Ascending aorta (tissue), 2 donors: Measurements from ENCODE around the gene SLC9A9. TPM values are rescaled to one million over a fixed set of nuclear protein-coding genes. Genes with fewer than 3 reads are reported as not detected.

Experiments used
- DNase-seq, 2 donors: peaks; one replicate each; pipeline ENCODE4 v3.0.0-alpha.2; 2019; ENCODE audit warnings: low spot score in 2 of 2
- H3K27ac ChIP-seq, 2 donors: fragments of 200-600 bp; sonication (generic); one replicate each; pipeline ENCODE4 v1.5.1; 2016 to 2017; ENCODE audit warnings: mild to moderate bottlenecking in 1 of 2
- H3K27me3 ChIP-seq: fragments of 200-600 bp; sonication (generic); one replicate; pipeline ENCODE4 v1.5.1; 2017
- H3K36me3 ChIP-seq, 2 donors: fragments of 200-600 bp; sonication (generic); one replicate each; pipeline ENCODE4 v1.5.1; 2016
- H3K4me1 ChIP-seq, 2 donors: fragments of 200-600 bp; sonication (generic); one replicate each; pipeline ENCODE4 v1.5.1; 2016 to 2017; ENCODE audit warnings: mild to moderate bottlenecking in 1 of 2
- H3K4me3 ChIP-seq, 2 donors: fragments of 200-600 bp; sonication (generic); one replicate each; pipeline ENCODE4 v1.5.1; 2016 to 2017; ENCODE audit warnings: mild to moderate bottlenecking in 1 of 2
- H3K9me3 ChIP-seq, 2 donors: fragments of 200-600 bp; sonication (generic); one replicate each; pipeline ENCODE4 v1.5.1; 2016
- intact Hi-C: fragments of 100-400 bp; cut with DNase I; formaldehyde crosslinking; loops from one replicate; pipeline ENCODE4 v1.15.1; 2023
- total RNA-seq: library from RNA; depleted of rRNA; stranded (reverse); fragments of >200 nt; gene quantifications from one replicate; pipeline ENCODE4 v1.1.0, GENCODE V29; 2016
- TF ChIP-seq, protein P1 (sequence below), 3 experiments: fragments of 200-600 bp in 2 of 3; fragments of 450-650 bp in 1 of 3; sonication (generic) in 2 of 3; IDR thresholded peaks; one replicate each; pipeline ENCODE4 v1.5.1; 2016 to 2019; ENCODE audit warnings: antibody characterized with exemption in 3 of 3, mild to moderate bottlenecking in 1 of 3, moderate library complexity in 1 of 3

The SLC9A9 gene
- total RNA-seq, 1 donor from 2014 or later = 63.4 TPM

DNA sequence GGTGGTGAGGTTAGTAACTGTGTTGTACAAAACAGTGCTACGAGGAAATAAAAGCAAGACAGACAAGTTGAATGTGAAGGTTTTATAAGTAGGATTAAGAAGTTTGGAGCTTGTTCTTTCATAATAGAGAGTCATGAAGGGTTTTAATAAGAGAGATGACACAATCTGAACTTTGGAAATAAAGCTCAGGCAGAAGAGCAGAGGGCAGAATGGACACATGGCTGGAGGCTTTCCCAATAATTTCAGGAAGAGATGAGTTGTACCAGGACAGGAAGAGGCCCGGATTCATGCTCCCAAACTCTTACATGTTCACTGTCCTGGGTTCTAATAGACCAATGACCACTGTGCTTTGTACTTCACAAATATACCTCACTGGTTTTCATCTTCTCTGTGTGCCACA is 194.8 kb downstream of the SLC9A9 start:
- peaks cover 0 to 3% of the 10 kb centered on the region in 2 donors for H3K36me3 ChIP-seq
- TF ChIP-seq, protein P1, sequence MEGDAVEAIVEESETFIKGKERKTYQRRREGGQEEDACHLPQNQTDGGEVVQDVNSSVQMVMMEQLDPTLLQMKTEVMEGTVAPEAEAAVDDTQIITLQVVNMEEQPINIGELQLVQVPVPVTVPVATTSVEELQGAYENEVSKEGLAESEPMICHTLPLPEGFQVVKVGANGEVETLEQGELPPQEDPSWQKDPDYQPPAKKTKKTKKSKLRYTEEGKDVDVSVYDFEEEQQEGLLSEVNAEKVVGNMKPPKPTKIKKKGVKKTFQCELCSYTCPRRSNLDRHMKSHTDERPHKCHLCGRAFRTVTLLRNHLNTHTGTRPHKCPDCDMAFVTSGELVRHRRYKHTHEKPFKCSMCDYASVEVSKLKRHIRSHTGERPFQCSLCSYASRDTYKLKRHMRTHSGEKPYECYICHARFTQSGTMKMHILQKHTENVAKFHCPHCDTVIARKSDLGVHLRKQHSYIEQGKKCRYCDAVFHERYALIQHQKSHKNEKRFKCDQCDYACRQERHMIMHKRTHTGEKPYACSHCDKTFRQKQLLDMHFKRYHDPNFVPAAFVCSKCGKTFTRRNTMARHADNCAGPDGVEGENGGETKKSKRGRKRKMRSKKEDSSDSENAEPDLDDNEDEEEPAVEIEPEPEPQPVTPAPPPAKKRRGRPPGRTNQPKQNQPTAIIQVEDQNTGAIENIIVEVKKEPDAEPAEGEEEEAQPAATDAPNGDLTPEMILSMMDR (IDR thresholded peaks at IDR 0.05) = no peak
- no peak overlapping the region for H3K27ac ChIP-seq
- intact Hi-C loops = no loop called here
- no peaks in the 10 kb centered on the region for H3K4me1 ChIP-seq
- no peaks in the 10 kb centered on the region for H3K27me3 ChIP-seq
- DNase-seq = no peak
- H3K9me3 ChIP-seq = no peaks in the 10 kb centered on the region
- H3K4me3 ChIP-seq = no peak overlapping the region

DNA sequence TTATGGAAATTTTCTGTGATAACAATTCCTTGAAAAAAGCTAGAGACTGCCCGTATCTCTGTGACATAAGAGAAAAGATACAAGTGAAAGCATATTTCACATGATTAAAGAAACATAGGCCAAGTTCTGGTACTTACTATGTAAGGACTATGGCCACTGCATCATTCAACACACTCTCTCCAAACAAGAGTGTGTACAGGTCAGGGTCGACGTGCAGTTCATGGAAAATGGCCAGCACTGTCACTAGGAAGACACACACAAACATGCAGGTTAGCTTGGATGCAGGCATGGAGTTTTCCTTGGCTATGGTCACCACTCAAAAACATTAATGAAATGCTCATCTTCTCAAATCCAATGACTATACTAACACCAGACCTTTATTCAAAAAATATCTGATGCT is 196.2 kb downstream of the SLC9A9 start:
- TF ChIP-seq, protein P1 (IDR thresholded peaks at IDR 0.05) = no peak
- DNase-seq = no peak
- intact Hi-C loops = no loop called here
- H3K4me1 ChIP-seq = no peaks in the 10 kb centered on the region
- no peaks in the 10 kb centered on the region for H3K9me3 ChIP-seq
- no peak overlapping the region for H3K27ac ChIP-seq
- peaks cover 0 to 3% of the 10 kb centered on the region in 2 donors for H3K36me3 ChIP-seq
- H3K4me3 ChIP-seq = no peak overlapping the region
- H3K27me3 ChIP-seq = no peaks in the 10 kb centered on the region

DNA sequence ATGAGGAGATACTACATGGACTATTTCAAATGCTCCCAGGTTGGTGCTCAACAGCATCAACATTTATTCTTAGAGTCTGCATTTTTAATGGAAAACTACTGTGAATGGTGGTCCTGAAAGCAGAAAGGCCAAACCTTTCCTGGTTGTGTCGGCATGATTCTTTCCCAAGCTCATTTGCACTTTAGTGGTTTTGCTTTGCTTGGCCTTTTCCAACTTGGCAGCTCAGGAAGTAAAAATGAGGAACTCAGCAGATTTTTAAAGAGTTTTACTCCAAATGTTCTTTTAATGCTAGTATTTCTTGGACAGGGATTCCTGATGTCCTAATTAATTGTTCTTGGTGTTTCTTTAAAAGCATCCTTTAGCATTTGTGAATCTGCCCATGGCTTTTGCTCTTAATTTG is 197.4 kb downstream of the SLC9A9 start:
- no peak overlapping the region for H3K27ac ChIP-seq
- intact Hi-C loops = no loop called here
- peaks cover 0 to 3% of the 10 kb centered on the region in 2 donors for H3K36me3 ChIP-seq
- H3K9me3 ChIP-seq = no peaks in the 10 kb centered on the region
- no peaks in the 10 kb centered on the region for H3K27me3 ChIP-seq
- no peak overlapping the region for H3K4me3 ChIP-seq
- no peak for DNase-seq
- H3K4me1 ChIP-seq = no peaks in the 10 kb centered on the region
- TF ChIP-seq, protein P1 (IDR thresholded peaks at IDR 0.05) = no peak

DNA sequence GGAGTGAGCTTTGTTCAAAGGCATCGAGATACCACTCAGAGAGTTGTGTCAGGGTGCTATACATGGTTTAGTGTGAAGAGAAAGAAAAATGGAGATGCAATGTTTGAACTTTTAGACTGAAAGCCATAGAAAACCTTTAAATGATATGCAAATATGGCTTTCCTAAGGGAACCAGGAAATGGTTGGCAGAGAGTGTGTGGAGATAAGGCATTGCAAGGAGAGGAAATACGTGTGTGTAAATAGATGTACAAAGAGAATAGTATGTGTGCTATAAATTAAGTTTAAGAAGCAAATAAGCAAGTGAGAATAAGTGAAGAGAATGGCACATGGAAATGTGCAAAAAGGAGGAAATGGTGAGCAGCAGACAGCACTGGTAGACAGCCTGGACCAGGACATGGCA is 198.1 kb downstream of the SLC9A9 start:
- TF ChIP-seq, protein P1 (IDR thresholded peaks at IDR 0.05) = no peak
- intact Hi-C loops = no loop called here
- H3K27ac ChIP-seq = no peak overlapping the region

DNA sequence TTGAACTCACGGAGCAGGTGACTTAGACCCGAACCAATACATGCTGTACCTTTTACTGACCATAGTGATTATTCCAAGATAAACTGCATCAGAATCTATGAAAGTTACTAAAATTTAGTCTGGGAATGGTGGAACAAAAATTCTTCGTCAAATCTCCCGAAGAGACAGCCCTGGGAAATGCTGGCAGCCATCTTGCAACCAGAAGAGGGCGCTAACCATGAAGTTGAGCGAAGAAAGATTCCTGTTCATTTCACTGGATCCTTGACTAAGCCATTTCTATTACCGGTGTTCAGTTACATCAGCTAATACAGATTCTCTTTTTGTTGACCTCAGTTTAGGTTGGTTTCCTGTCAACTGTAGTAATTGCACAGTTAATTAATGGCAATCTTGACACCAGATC is 199.6 kb downstream of the SLC9A9 start:
- no peaks in the 10 kb centered on the region for H3K27me3 ChIP-seq
- intact Hi-C loops = no loop called here
- DNase-seq = no peak
- TF ChIP-seq, protein P1 (IDR thresholded peaks at IDR 0.05) = no peak
- no peak overlapping the region for H3K4me3 ChIP-seq
- peaks cover 0 to 3% of the 10 kb centered on the region in 2 donors for H3K36me3 ChIP-seq
- H3K27ac ChIP-seq = no peak overlapping the region
- no peaks in the 10 kb centered on the region for H3K9me3 ChIP-seq
- H3K4me1 ChIP-seq = no peaks in the 10 kb centered on the region

More for the DNA sequence above, 198.1 kb downstream of the SLC9A9 start:
- DNase-seq = no peak
- no peaks in the 10 kb centered on the region for H3K27me3 ChIP-seq
- no peaks in the 10 kb centered on the region for H3K9me3 ChIP-seq
- no peak overlapping the region for H3K4me3 ChIP-seq
- H3K36me3 ChIP-seq = peaks cover 0 to 3% of the 10 kb centered on the region in 2 donors
- H3K4me1 ChIP-seq = no peaks in the 10 kb centered on the region

DNA sequence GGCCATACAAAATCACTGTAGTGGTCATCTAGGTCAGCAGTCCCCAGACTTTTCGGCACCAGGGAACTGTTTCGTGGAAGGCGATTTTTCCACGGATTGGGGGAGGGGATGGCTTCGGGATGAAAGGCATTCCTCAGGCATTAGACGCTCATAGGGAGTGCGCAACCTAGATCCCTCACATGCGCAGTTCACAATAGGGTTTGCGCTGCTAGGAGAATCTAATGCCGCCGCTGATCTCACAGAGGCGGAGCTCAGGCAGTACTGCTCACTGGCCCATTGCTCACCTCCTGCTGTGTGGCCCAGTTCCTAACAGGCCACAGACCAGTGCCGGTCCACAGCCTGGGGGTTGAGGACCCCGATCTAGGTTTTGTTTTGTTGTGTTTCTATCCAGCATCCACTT is 200.1 kb downstream of the SLC9A9 start:
- no peak for DNase-seq
- Histone ChIP-seq H3K9me3 (no peaks in the 10 kb centered on the region), H3K4me1 (no peaks in the 10 kb centered on the region), H3K27me3 (no peaks in the 10 kb centered on the region), H3K27ac (no peak overlapping the region), H3K36me3 (peaks cover 0 to 3% of the 10 kb centered on the region in 2 donors), H3K4me3 (no peak overlapping the region)
- TF ChIP-seq, protein P1 (IDR thresholded peaks at IDR 0.05) = no peak
- intact Hi-C loops = no loop called here
